Liver (tissue), 9 donors: ENCODE data around the gene SH3RF3. TPM values are rescaled to one million over a fixed set of nuclear protein-coding genes. Genes with fewer than 3 reads are reported as not detected.

Source experiments
- DNase-seq: peaks from one replicate; pipeline ENCODE4 v3.0.0-alpha.2; 2017; ENCODE audit warnings: low spot score
- H3K27ac ChIP-seq, 2 donors: one replicate each; pipeline ENCODE4 v1.7.0; 2013; ENCODE audit warnings: inconsistent platforms in 2 of 2, low read length in 2 of 2, control low read depth in 1 of 2, low read depth in 1 of 2, mild to moderate bottlenecking in 1 of 2
- H3K27me3 ChIP-seq, 4 donors: one replicate each; pipeline versions ENCODE4 v1.6.1 to v1.7.0; 2013; ENCODE audit warnings: low read length in 3 of 4, inconsistent platforms in 1 of 4, mild to moderate bottlenecking in 1 of 4, moderate library complexity in 1 of 4; ENCODE audit not compliant: control insufficient read depth in 4 of 4, insufficient read depth in 4 of 4
- H3K36me3 ChIP-seq, 4 donors: one replicate each; pipeline versions ENCODE4 v1.6.1 to v1.7.0; 2013; ENCODE audit warnings: low read length in 3 of 4, mild to moderate bottlenecking in 3 of 4, low read depth in 1 of 4, moderate library complexity in 1 of 4; ENCODE audit not compliant: control insufficient read depth in 4 of 4, insufficient read depth in 3 of 4
- H3K4me1 ChIP-seq, 4 donors: one replicate each; pipeline versions ENCODE4 v1.6.1 to v1.7.0; 2013; ENCODE audit warnings: low read length in 3 of 4, mild to moderate bottlenecking in 3 of 4, moderate library complexity in 1 of 4; ENCODE audit not compliant: control insufficient read depth in 4 of 4, insufficient read depth in 4 of 4
- H3K4me3 ChIP-seq, 3 donors: one replicate each; pipeline versions ENCODE4 v1.6.1 to v1.7.0; 2013; ENCODE audit warnings: low read length in 3 of 3, control low read depth in 1 of 3, low read depth in 1 of 3, mild to moderate bottlenecking in 1 of 3
- H3K9ac ChIP-seq, 2 donors: one replicate each; pipeline ENCODE4 v1.7.0; 2013; ENCODE audit warnings: low read length in 2 of 2, mild to moderate bottlenecking in 2 of 2, moderate library complexity in 2 of 2, control low read depth in 1 of 2, low read depth in 1 of 2
- H3K9me3 ChIP-seq, 4 donors: one replicate each; pipeline versions ENCODE4 v1.6.1 to v1.7.0; 2013; ENCODE audit warnings: low read length in 3 of 4; ENCODE audit not compliant: control insufficient read depth in 4 of 4
- EGR1 ChIP-seq, 2 donors: IDR thresholded peaks; 2 replicates each; pipeline ENCODE4 v1.6.1; 2016 to 2018; ENCODE audit warnings: antibody characterized with exemption in 2 of 2, low read depth in 2 of 2
- FOXA2 ChIP-seq: IDR thresholded peaks from 2 replicates; pipeline ENCODE4 v1.6.1; 2016; ENCODE audit warnings: antibody characterized with exemption
- HNF4A ChIP-seq, 2 donors: conservative IDR thresholded peaks; 2 replicates each; pipeline ENCODE4 v1.6.1; 2016; ENCODE audit warnings: antibody characterized with exemption in 2 of 2, mild to moderate bottlenecking in 2 of 2
- HNF4G ChIP-seq: IDR thresholded peaks from 2 replicates; pipeline ENCODE4 v1.6.1; 2016; ENCODE audit warnings: antibody characterized with exemption
- MAX ChIP-seq: IDR thresholded peaks from 2 replicates; pipeline ENCODE4 v1.6.1; 2016; ENCODE audit warnings: antibody characterized with exemption
- RAD21 ChIP-seq, 2 donors: IDR thresholded peaks; 2 replicates each; pipeline ENCODE4 v1.6.1; 2016; ENCODE audit warnings: antibody characterized with exemption in 2 of 2, mild to moderate bottlenecking in 2 of 2
- REST ChIP-seq: IDR thresholded peaks from 2 replicates; pipeline ENCODE4 v1.6.1; 2016; ENCODE audit warnings: antibody characterized with exemption, mild to moderate bottlenecking
- RXRA ChIP-seq, 2 donors: IDR thresholded peaks; 2 replicates each; pipeline ENCODE4 v1.6.1; 2017 to 2018; ENCODE audit warnings: antibody characterized with exemption in 2 of 2, mild to moderate bottlenecking in 1 of 2
- SP1 ChIP-seq: IDR thresholded peaks from 2 replicates; pipeline ENCODE4 v1.6.1; 2018; ENCODE audit warnings: antibody characterized with exemption, mild to moderate bottlenecking
- TAF1 ChIP-seq: conservative IDR thresholded peaks from 2 replicates; pipeline ENCODE4 v1.6.1; 2016; ENCODE audit warnings: antibody characterized with exemption, mild to moderate bottlenecking
- YY1 ChIP-seq: IDR thresholded peaks from 2 replicates; pipeline ENCODE4 v1.6.1; 2016; ENCODE audit warnings: antibody characterized with exemption, mild to moderate bottlenecking
- WGBS: extraction: QIAGEN DNeasy Blood & Tissue Kit; methylation state at CpG from one replicate; pipeline ENCODE4 v1.1.7; 2013; 5-methylcytosine and 5-hydroxymethylcytosine counted together
- polyA plus RNA-seq, 2 donors: library from polyadenylated mRNA; stranded (reverse) in 1 of 2; unstranded in 1 of 2; fragments of 200-250 nt in 1 of 2; fragments of >200 nt in 1 of 2; fragmentation: Nextera tagmentation in 1 of 2; extraction: Ambion mirVana in 1 of 2; gene quantifications; one replicate each; pipeline versions ENCODE4 v1.2.1 to v1.2.3, GENCODE V29; 2013 to 2015
- total RNA-seq, 2 donors: library from RNA; depleted of rRNA; stranded (reverse); fragments of >200 nt; gene quantifications; one replicate each; pipeline ENCODE4 v1.2.3, GENCODE V29; 2014
- TF ChIP-seq, protein P1 (sequence below): IDR thresholded peaks from 2 replicates; pipeline ENCODE4 v1.6.1; 2016; ENCODE audit warnings: antibody characterized with exemption
- donor health status: healthy.
- donor health status: healthy.
- donor health status: healthy.
- donor health status: healthy.
- donor health status: healthy.

SH3RF3 gene
- total RNA-seq = 1 to 10 TPM in 1 of 2 donors, under 1 TPM in 1; 0.42 to 1.0 TPM
- under 1 TPM; 0.11 to 0.67 TPM for polyA plus RNA-seq

- under 1% methylated on average over 85 of the region's 85 CpGs for WGBS
- Histone ChIP-seq H3K27ac (peak within 1 kb of the TSS; percentile 61 to 68), H3K9ac (peak within 1 kb of the TSS in 1 of 2 donors; percentile 36), H3K9me3 (no peaks in the 10 kb centered on the region), H3K27me3 (peaks cover 0 to 5% (median 1%) of the 10 kb centered on the region in 4 donors), H3K36me3 (no peaks in the 10 kb centered on the region), H3K4me1 (peaks cover 9 to 18% (median 14%) of the 10 kb centered on the region in 4 donors), H3K4me3 (peak within 1 kb of the TSS; percentile 42 to 68 (median 68))
- TF ChIP-seq RAD21 (IDR thresholded peaks at IDR 0.05) (peak in 1 of 2 donors; percentile 17), EGR1 (IDR thresholded peaks at IDR 0.05; ENCODE audit: low read depth in 2 of 2) (no peak), TAF1 (no peak)
- DNase-seq = no peak
Measured at GRCh38 chr2:109128616-109129355, at the start of gene SH3RF3. Gene SH3RF3, plus strand, starts transcription at chr2:109129205.

- Histone ChIP-seq H3K4me1 (no peaks in the 10 kb centered on the region), H3K9me3 (no peaks in the 10 kb centered on the region), H3K36me3 (no peaks in the 10 kb centered on the region), H3K9ac (no peak overlapping the region), H3K27ac (no peak overlapping the region), H3K27me3 (no peaks in the 10 kb centered on the region), H3K4me3 (no peak overlapping the region)
- WGBS = 78% methylated on average over 6 of the region's 6 CpGs
- TF ChIP-seq SP1 = no peak
- no peak for TF ChIP-seq MAX
- no peak for TF ChIP-seq RXRA (IDR thresholded peaks at IDR 0.05)
- TF ChIP-seq, protein P1, sequence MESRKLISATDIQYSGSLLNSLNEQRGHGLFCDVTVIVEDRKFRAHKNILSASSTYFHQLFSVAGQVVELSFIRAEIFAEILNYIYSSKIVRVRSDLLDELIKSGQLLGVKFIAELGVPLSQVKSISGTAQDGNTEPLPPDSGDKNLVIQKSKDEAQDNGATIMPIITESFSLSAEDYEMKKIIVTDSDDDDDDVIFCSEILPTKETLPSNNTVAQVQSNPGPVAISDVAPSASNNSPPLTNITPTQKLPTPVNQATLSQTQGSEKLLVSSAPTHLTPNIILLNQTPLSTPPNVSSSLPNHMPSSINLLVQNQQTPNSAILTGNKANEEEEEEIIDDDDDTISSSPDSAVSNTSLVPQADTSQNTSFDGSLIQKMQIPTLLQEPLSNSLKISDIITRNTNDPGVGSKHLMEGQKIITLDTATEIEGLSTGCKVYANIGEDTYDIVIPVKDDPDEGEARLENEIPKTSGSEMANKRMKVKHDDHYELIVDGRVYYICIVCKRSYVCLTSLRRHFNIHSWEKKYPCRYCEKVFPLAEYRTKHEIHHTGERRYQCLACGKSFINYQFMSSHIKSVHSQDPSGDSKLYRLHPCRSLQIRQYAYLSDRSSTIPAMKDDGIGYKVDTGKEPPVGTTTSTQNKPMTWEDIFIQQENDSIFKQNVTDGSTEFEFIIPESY = no peak
- TF ChIP-seq FOXA2 = no peak
- no peak for TF ChIP-seq HNF4A (conservative IDR thresholded peaks at IDR 0.05)
- no peak for TF ChIP-seq REST
- no peak for TF ChIP-seq EGR1 (IDR thresholded peaks at IDR 0.05; ENCODE audit: low read depth in 2 of 2)
- TF ChIP-seq HNF4G = no peak
- TF ChIP-seq YY1 = no peak
- DNase-seq = no peak
Measured at GRCh38 chr2:109079590-109079989, 49.4 kb upstream of the SH3RF3 start.
